ENCODE measurements around the gene EFNB3.

DNA sequence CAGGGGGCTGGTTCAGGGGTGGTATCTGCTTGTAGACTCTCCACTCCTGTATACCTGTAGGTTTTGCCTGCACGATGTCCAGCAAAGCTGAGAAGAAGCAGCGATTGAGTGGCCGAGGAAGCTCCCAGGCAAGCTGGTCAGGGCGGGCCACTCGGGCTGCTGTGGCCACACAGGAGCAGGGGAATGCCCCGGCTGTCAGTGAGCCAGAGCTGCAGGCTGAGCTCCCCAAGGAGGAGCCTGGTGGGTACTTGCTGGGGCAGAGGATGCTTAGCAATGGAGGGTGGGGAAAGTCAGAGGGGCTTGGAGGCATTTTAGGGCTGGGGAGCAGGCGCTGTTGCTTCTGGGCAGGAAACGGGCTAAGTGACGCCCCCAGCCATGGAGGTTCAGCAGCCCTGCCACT, 14.7 kb downstream of the EFNB3 start:
- TF ChIP-seq CTCF (tag by site-specific recombination; IDR thresholded peaks at IDR 0.05) (no peak), ZBTB7A (tag by site-specific recombination; IDR thresholded peaks at IDR 0.05; ENCODE audit: low read depth) (no peak), ZBTB21 (tag by site-specific recombination; IDR thresholded peaks at IDR 0.05) (no peak), ZNF121 (tag by site-specific recombination; IDR thresholded peaks at IDR 0.05) (no peak), PATZ1 (tag by site-specific recombination; IDR thresholded peaks at IDR 0.05) (no peak), ZFP37 (tag by site-specific recombination; IDR thresholded peaks at IDR 0.05) (no peak)
- TF ChIP-seq, protein P1, sequence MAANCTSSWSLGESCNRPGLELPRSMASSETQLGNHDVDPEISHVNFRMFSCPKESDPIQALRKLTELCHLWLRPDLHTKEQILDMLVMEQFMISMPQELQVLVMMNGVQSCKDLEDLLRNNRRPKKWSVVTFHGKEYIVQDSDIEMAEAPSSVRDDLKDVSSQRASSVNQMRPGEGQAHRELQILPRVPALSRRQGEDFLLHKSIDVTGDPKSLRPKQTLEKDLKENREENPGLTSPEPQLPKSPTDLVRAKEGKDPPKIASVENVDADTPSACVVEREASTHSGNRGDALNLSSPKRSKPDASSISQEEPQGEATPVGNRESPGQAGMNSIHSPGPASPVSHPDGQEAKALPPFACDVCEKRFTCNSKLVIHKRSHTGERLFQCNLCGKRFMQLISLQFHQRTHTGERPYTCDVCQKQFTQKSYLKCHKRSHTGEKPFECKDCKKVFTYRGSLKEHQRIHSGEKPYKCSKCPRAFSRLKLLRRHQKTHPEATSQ (tag by site-specific recombination; IDR thresholded peaks at IDR 0.05), result no peak
- TF ChIP-seq, protein P2, sequence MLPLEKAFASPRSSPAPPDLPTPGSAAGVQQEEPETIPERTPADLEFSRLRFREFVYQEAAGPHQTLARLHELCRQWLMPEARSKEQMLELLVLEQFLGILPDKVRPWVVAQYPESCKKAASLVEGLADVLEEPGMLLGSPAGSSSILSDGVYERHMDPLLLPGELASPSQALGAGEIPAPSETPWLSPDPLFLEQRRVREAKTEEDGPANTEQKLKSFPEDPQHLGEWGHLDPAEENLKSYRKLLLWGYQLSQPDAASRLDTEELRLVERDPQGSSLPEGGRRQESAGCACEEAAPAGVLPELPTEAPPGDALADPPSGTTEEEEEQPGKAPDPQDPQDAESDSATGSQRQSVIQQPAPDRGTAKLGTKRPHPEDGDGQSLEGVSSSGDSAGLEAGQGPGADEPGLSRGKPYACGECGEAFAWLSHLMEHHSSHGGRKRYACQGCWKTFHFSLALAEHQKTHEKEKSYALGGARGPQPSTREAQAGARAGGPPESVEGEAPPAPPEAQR (tag by site-specific recombination; IDR thresholded peaks at IDR 0.05), result no peak

All from HEK293 (cell line).